H7 (cell line): ENCODE data around the gene RPS6KA2. TPM values are rescaled to one million over a fixed set of nuclear protein-coding genes. Genes with fewer than 3 reads are reported as not detected.
"Not testable (repeated sequence)": the region's sequence is repeated elsewhere in the genome, so short reads cannot be mapped to it uniquely, and the experiment has no call there.

Experiments
- DNase-seq: peaks from one replicate; pipeline ENCODE4 v3.0.0; 2012
- H3K27me3 ChIP-seq: 2 replicates; pipeline ENCODE4 v1.6.0; 2011; ENCODE audit warnings: mild to moderate bottlenecking, low read length; ENCODE audit not compliant: control insufficient read depth, insufficient read depth
- H3K36me3 ChIP-seq: replicated peaks from 2 replicates; pipeline ENCODE4 v1.5.1; 2011; ENCODE audit warnings: low read length; ENCODE audit not compliant: control insufficient read depth, insufficient read depth
- H3K4me3 ChIP-seq: 2 replicates; pipeline ENCODE4 v1.5.1; 2011; ENCODE audit warnings: low read depth, mild to moderate bottlenecking, control low read depth, low read length, moderate library complexity; ENCODE audit not compliant: insufficient read depth
- total RNA-seq: library from RNA; depleted of rRNA; stranded (reverse); fragments of >200 nt; shearing (Covaris generic); gene quantifications from 2 replicates; pipeline ENCODE4 v1.2.3, GENCODE V29; 2014

Gene RPS6KA2
- total RNA-seq, 1 experiment from 2014 or later = 12.7 TPM

GRCh38 chr6:166381381-166381732, 245.7 kb downstream of the RPS6KA2 start:
- H3K4me3 ChIP-seq = peak overlapping the region; percentile 76
- DNase-seq = no peak

GRCh38 chr6:166379800-166380199, 247.3 kb downstream of the RPS6KA2 start:
- no peaks in the 10 kb centered on the region; the same call in 1 of the 2 replicates for H3K27me3 ChIP-seq
- no peak overlapping the region for H3K4me3 ChIP-seq
- DNase-seq = no peak
- no peaks in the 10 kb centered on the region for H3K36me3 ChIP-seq

More at GRCh38 chr6:166381381-166381732, 245.7 kb downstream of the RPS6KA2 start:
- Histone ChIP-seq H3K36me3 (no peaks in the 10 kb centered on the region), H3K27me3 (no peaks in the 10 kb centered on the region; the same call in 1 of the 2 replicates)

DNA sequence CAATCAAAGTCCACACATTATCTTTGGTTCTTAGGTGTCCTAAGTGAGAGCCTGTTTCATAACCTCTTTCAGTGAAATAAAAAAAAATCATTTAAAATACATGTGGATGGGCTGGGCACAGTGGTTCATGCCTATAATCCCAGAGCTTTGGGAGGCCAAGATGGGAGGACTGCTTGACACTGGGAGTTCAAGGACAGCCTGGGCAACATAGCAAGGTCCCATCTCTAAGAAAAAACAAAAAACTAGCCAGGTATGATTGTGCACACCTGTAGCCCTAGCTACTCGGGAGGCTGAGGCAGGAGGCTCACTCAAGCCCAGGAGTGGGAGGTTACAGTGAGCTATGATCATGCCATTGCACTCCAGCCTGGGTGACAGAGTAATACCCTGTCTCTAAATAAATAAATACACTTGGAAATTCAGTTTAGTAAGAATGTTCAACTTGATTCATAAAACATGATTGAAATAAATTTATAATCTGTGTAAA, 247.9 kb downstream of the RPS6KA2 start:
- H3K4me3 ChIP-seq = no peak overlapping the region
- no peak for DNase-seq
- no peaks in the 10 kb centered on the region for H3K36me3 ChIP-seq
- no peaks in the 10 kb centered on the region; the same call in 1 of the 2 replicates for H3K27me3 ChIP-seq

DNA sequence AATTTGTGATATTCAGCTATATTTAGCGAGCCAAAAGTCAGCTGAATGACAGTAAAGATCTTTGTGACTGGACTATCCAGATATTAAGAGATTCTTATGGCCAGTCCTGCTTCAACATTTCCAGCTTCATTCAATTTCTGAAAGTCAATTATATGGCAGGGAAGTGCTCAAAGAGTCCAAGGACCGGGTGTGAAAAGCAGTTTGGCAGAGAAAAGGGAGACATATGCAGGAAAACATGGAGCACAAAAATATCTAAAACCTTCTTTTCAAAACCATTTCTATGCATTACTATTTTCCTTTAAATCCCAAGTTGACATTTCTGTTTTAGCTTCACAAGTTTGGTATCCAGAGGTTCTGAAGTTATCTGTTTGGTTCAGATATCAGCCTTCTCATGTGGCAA, 249.3 kb downstream of the RPS6KA2 start:
- H3K4me3 ChIP-seq = no peak overlapping the region
- H3K36me3 ChIP-seq = no peaks in the 10 kb centered on the region
- H3K27me3 ChIP-seq = no peaks in the 10 kb centered on the region; the same call in 1 of the 2 replicates
- DNase-seq = no peak

DNA sequence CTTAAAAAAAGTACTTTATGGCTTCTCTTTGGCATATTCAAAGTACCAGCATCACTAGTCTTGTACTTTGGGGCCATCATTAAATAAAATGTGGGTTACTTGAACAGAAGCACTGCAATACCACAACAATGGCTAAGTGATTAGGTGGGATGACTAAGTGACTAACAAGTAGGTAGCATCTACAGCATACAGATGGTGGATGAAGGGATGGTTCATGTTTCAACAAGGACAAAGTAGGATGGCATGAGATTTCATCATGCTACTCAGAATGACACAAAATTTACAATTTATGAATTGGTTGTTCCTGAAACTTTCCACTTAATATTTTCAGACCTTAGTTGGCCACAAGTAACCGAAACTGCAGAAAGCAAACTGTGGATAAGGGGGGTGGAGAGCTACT, 252.0 kb downstream of the RPS6KA2 start:
- H3K27me3 ChIP-seq = no peaks in the 10 kb centered on the region
- H3K36me3 ChIP-seq = no peaks in the 10 kb centered on the region
- no peak for DNase-seq
- H3K4me3 ChIP-seq = no peak overlapping the region

DNA sequence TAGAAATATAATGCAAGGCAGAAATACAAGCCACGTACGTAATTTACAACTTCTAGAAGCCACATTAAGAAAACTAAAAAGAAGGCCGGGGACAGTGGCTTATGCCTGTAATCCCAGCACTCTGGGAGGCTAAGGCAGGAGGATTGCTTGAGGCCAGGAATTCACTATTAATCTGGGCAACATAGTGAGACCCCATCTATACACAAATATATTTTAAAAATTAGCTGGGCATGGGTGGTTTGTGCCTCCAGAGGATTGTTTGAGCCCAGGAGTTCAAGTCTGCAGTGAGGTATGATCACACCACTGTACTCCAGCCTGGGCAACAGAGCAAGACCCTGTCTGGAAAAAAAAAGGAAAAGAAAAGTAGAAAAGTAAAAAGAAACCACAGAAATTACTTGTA, 256.6 kb downstream of the RPS6KA2 start:
- H3K27me3 ChIP-seq = no peaks in the 10 kb centered on the region
- no peak for DNase-seq
- H3K4me3 ChIP-seq = no peak overlapping the region
- no peaks in the 10 kb centered on the region for H3K36me3 ChIP-seq

- H3K36me3 ChIP-seq = no peaks in the 10 kb centered on the region
Measured at GRCh38 chr6:166369782-166370181, 257.3 kb downstream of the RPS6KA2 start.

DNA sequence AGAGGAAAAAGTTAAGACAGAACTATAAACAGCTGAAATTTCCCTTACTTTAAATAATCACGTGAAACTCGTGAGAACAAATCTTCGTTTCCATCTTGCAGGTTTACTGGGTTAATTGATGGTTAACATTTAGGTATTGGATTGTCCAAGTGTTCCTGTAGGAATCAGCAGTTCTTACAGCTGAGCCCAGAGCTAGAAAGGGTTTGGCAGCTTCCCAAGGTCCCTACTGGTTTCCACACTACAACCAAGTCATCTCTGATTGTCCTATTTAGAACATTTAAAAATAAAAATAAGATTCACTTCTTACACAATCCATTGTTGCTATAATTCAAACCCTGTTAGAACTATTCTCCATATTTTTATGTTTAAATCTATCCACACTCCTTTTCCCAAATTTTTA, 260.1 kb downstream of the RPS6KA2 start:
- no peak overlapping the region for H3K4me3 ChIP-seq
- no peak for DNase-seq
- H3K27me3 ChIP-seq = no peaks in the 10 kb centered on the region
- H3K36me3 ChIP-seq = no peaks in the 10 kb centered on the region

More at GRCh38 chr6:166369782-166370181, 257.3 kb downstream of the RPS6KA2 start:
- no peak for DNase-seq
- Histone ChIP-seq H3K27me3 (no peaks in the 10 kb centered on the region), H3K4me3 (no peak overlapping the region)

DNA sequence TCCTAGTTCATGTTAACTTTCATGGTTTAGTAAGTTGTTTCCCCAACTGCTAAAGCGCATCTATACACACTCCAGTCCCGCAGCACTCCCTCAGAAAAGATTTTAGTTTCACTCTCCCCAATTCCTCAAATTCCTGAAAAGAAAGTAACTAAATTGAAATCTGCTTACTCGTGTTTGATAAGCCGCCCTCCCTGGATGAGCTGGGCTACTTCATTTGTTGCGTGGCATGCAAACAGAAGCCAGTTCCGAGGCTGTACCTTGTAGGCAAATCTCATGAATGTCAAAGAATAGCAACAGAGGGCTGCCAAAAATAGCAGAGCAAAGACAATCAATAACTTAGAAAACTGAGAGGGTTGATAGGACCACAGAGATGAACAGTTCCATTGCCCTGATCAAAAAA, 261.2 kb downstream of the RPS6KA2 start:
- Histone ChIP-seq H3K27me3 (no peaks in the 10 kb centered on the region), H3K4me3 (no peak overlapping the region), H3K36me3 (no peaks in the 10 kb centered on the region)
- DNase-seq = peak; percentile 48

DNA sequence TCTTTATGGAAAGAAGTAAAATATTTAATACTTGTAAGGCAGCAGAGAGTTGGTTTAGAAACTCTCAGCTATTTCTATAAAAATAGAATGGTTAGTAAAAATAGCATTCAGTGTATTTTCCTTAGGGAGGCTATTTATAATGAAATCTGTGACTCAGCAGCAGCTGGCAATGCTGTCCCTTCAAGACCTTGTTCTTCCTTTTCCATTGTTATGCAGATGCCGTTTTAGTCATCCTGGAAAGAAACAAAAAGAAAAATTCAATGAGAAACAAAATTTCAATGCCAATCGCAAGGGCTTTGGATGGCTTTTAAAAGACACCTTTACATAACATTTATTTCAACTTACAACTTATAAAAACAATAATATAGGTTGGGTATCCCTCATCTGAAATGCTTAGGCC, 261.8 kb downstream of the RPS6KA2 start:
- no peaks in the 10 kb centered on the region for H3K27me3 ChIP-seq
- peak; percentile 69 for DNase-seq
- H3K4me3 ChIP-seq = no peak overlapping the region
- H3K36me3 ChIP-seq = no peaks in the 10 kb centered on the region

DNA sequence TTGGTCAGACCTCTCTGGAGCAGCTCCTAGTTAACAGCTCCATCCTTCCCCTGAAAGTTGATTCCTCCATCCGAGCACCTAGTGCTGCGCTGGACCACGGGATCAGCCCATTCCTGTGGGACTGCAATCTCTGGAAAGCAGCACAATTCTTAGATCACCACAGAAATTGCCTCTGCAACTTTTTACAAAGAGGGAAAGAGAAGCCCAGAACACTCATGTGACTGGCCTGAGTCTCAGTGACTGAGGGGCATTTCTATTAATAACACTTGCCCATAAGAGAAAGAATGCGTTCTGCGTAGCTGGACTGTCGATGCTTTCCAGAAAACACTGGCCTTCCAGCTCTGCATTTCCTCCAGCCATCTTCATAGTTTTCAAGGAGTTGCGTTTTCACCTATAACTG, 262.6 kb downstream of the RPS6KA2 start:
- no peaks in the 10 kb centered on the region for H3K27me3 ChIP-seq
- H3K36me3 ChIP-seq = no peaks in the 10 kb centered on the region
- no peak for DNase-seq
- H3K4me3 ChIP-seq = no peak overlapping the region

DNA sequence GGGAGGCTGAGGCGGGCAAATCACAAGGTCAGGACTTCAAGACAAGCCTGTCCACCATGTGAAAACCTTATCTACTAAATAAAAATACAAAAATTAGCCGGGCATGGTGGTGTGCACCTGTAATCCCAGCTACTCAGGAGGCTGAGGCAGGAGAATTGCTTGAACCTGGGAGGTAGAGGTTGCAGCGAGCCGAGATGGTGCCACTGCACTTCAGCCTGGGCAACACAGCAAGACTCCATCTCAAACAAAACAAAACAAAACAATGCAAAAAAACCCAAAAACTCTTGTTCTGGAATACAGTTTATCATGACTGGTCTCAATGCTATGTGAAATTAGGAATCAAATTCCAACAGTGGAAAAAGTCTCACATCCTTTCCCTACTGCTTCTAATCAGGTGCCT, 264.6 kb downstream of the RPS6KA2 start:
- not testable (repeated sequence) for DNase-seq, H3K4me3 ChIP-seq, H3K27me3 ChIP-seq, H3K36me3 ChIP-seq

DNA sequence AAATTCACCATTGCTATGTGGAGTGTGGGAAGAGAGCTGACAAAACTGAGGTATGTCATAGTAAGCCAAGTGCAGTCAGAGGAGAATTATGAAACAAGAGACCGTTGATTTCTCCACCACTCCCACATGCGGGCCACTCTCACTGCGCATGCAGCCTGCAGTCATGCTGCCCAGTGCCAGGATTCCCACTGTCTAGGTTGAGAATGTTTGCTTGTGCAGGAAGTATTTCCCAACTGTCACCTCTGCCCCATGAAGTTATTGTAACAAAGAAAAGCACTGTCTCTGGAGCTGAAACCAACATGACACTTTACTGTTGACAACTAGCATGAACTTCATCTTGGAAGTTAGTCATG, 266.0 kb downstream of the RPS6KA2 start:
- H3K27me3 ChIP-seq = no peaks in the 10 kb centered on the region
- no peak for DNase-seq
- no peak overlapping the region for H3K4me3 ChIP-seq
- H3K36me3 ChIP-seq = no peaks in the 10 kb centered on the region

- Histone ChIP-seq H3K36me3 (no peaks in the 10 kb centered on the region), H3K27me3 (no peaks in the 10 kb centered on the region), H3K4me3 (no peak overlapping the region)
- no peak for DNase-seq
Measured at GRCh38 chr6:166360243-166361076, 266.6 kb downstream of the RPS6KA2 start.
